ENCODE data around the gene CFAP251. TPM values are rescaled to one million over a fixed set of nuclear protein-coding genes. Genes with fewer than 3 reads are reported as not detected.

Gene CFAP251
- polyA plus RNA-seq, 3 donors = 0.08 to 0.17 TPM; not detected in 1

DNA sequence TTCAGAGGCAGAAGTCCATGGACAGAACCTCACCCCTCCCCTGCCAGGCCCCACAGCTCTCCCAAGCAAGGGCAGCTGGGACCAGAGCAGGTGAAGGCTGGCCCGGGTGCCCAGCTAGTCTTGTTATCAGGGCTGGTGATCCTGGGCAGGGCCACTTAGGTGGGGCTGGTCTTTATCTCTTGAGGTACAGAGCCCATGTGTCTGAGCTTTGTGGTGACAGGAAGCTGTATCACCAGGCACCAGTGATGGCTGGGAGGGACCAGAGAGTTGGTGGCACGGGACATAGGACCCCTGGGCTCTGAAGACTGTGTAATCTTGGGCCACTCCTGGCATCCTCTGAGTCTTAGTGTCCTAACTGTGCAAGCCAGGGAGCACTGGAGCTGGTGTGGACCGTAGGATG is 46.9 kb upstream of the CFAP251 start:
- Histone ChIP-seq H3K79me2 (ENCODE audit: insufficient read depth, low read length) (no peaks in the 10 kb centered on the region), H3K4me1 (ENCODE audit: control insufficient read depth in 1 of 2, insufficient read depth in 2 of 2, low read length in 2 of 2) (peaks cover 41 to 49% of the 10 kb centered on the region in 2 donors), H3K9ac (ENCODE audit: insufficient read depth, low read length, poor library complexity, severe bottlenecking) (no peak overlapping the region), H2AFZ (ENCODE audit: insufficient read depth, low read depth, low read length, poor library complexity, severe bottlenecking) (no peak overlapping the region), H4K20me1 (ENCODE audit: insufficient read depth, low read length) (no peaks in the 10 kb centered on the region), H3K36me3 (replicated peaks in 1 of 2; ENCODE audit: control insufficient read depth in 1 of 2, insufficient read depth in 2 of 2, low read length in 2 of 2) (no peaks in the 10 kb centered on the region), H3K27me3 (ENCODE audit: control insufficient read depth in 2 of 2, insufficient read depth in 2 of 2, low read length in 2 of 2) (no peaks in the 10 kb centered on the region), H3K4me3 (replicated peaks in 1 of 3; ENCODE audit: low read depth in 2 of 3, low read length in 3 of 3) (no peak overlapping the region), H3K4me2 (replicated peaks; ENCODE audit: extremely low read depth, low read length, poor library complexity, severe bottlenecking) (no peak overlapping the region), H3K9me3 (replicated peaks in 1 of 2; ENCODE audit: control insufficient read depth in 1 of 2, insufficient read depth in 1 of 2, low read length in 2 of 2) (no peaks in the 10 kb centered on the region), H3K27ac (ENCODE audit: low read depth in 1 of 2, low read length in 2 of 2) (no peak overlapping the region)
- Mint-ChIP-seq H3K4me1 (peaks cover 36% of the 10 kb centered on the region), H3K27ac (no peak overlapping the region), H3K9me3 (peaks cover 0 to 1% (median 0%) of the 10 kb centered on the region in 7 donors), H3K36me3 (peaks cover 0 to 3% of the 10 kb centered on the region in 2 donors), H3K27me3 (ENCODE audit: low read depth in 3 of 3) (peaks cover 0 to 1% (median 0%) of the 10 kb centered on the region in 3 donors), H3K4me3 (no peak overlapping the region)
- TF ChIP-seq, protein P1, sequence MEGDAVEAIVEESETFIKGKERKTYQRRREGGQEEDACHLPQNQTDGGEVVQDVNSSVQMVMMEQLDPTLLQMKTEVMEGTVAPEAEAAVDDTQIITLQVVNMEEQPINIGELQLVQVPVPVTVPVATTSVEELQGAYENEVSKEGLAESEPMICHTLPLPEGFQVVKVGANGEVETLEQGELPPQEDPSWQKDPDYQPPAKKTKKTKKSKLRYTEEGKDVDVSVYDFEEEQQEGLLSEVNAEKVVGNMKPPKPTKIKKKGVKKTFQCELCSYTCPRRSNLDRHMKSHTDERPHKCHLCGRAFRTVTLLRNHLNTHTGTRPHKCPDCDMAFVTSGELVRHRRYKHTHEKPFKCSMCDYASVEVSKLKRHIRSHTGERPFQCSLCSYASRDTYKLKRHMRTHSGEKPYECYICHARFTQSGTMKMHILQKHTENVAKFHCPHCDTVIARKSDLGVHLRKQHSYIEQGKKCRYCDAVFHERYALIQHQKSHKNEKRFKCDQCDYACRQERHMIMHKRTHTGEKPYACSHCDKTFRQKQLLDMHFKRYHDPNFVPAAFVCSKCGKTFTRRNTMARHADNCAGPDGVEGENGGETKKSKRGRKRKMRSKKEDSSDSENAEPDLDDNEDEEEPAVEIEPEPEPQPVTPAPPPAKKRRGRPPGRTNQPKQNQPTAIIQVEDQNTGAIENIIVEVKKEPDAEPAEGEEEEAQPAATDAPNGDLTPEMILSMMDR (IDR thresholded peaks at IDR 0.05) = no peak
- DNase-seq = no peak
- 82% methylated on average over 3 of the region's 3 CpGs for WGBS (ENCODE audit: insufficient coverage)
- intact Hi-C loops (cut with micrococcal nuclease) = no loop called here

DNA sequence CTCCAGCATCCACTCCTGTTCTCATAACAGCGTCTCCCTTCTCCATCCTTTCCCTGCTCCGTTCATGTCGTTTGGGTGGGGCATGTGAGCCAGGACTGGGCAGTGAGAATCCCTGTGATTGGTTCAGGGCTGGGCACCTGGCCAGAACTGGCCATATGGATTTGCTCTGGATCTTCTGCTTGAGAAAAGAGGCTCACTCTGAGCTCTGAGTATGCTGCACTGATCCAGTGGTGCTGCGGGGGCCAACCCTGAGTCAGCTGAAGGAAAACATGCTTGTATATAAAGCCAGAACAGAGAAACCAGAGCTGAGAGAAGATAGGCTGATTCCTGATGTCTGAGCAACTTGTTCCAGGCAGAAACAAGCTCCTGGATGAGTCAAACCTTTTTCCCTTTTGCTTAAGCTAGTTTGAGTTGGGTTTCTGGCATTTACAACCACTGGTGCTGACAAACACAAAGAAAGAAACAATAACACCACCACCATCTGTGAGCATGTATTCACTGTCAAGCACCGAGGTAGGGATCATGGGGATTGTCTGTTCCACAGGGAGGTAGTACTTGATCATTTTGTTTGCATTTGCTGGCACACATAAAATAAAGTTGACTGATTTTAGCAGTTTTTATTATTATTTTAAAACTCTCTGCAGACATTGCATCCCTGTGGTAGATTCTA is 45.7 kb upstream of the CFAP251 start:
- Mint-ChIP-seq H3K4me3 (no peak overlapping the region), H3K4me1 (peaks cover 44% of the 10 kb centered on the region), H3K36me3 (peaks cover 0 to 3% of the 10 kb centered on the region in 2 donors), H3K27ac (no peak overlapping the region), H3K27me3 (ENCODE audit: low read depth in 3 of 3) (no peaks in the 10 kb centered on the region), H3K9me3 (peaks cover 0 to 3% (median 0%) of the 10 kb centered on the region in 7 donors)
- no peak overlapping the region for H3K4me3 ChIP-seq (replicated peaks in 1 of 3; ENCODE audit: low read depth in 2 of 3, low read length in 3 of 3)
- DNase-seq = no peak
- H3K79me2 ChIP-seq (ENCODE audit: insufficient read depth, low read length) = no peaks in the 10 kb centered on the region
- H2AFZ ChIP-seq (ENCODE audit: insufficient read depth, low read depth, low read length, poor library complexity, severe bottlenecking) = no peak overlapping the region
- no peak overlapping the region for H3K27ac ChIP-seq (ENCODE audit: low read depth in 1 of 2, low read length in 2 of 2)
- WGBS (ENCODE audit: insufficient coverage) = 69% methylated on average over 2 of the region's 5 CpGs
- TF ChIP-seq, protein P1 (IDR thresholded peaks at IDR 0.05) = no peak
- intact Hi-C loops (cut with micrococcal nuclease) = no loop called here
- H4K20me1 ChIP-seq (ENCODE audit: insufficient read depth, low read length) = no peaks in the 10 kb centered on the region
- H3K4me1 ChIP-seq (ENCODE audit: control insufficient read depth in 1 of 2, insufficient read depth in 2 of 2, low read length in 2 of 2) = peaks cover 51 to 59% of the 10 kb centered on the region in 2 donors
- no peak overlapping the region for H3K4me2 ChIP-seq (replicated peaks; ENCODE audit: extremely low read depth, low read length, poor library complexity, severe bottlenecking)
- no peaks in the 10 kb centered on the region for H3K9me3 ChIP-seq (replicated peaks in 1 of 2; ENCODE audit: control insufficient read depth in 1 of 2, insufficient read depth in 1 of 2, low read length in 2 of 2)
- H3K27me3 ChIP-seq (ENCODE audit: control insufficient read depth in 2 of 2, insufficient read depth in 2 of 2, low read length in 2 of 2) = no peaks in the 10 kb centered on the region
- H3K9ac ChIP-seq (ENCODE audit: insufficient read depth, low read length, poor library complexity, severe bottlenecking) = no peak overlapping the region
- H3K36me3 ChIP-seq (replicated peaks in 1 of 2; ENCODE audit: control insufficient read depth in 1 of 2, insufficient read depth in 2 of 2, low read length in 2 of 2) = no peaks in the 10 kb centered on the region

Measured in CD14-positive monocyte (primary cell).